NOMO-1 treated with dmso at 0.1 percent for 144 hours (cell line): ENCODE data around the gene HVCN1.
A peak's percentile ranks its signal among the peaks of the same experiment; 100 is the strongest.
"Not testable (repeated sequence)": the region's sequence is repeated elsewhere in the genome, so short reads cannot be mapped to it uniquely, and the experiment has no call there.

ENCODE experiments used
- DNase-seq: peaks from one replicate; lab custom pipeline; 2025; ENCODE audit not compliant: unreplicated experiment; lab: John Stamatoyannopoulos, UW

The HVCN1 gene

DNA sequence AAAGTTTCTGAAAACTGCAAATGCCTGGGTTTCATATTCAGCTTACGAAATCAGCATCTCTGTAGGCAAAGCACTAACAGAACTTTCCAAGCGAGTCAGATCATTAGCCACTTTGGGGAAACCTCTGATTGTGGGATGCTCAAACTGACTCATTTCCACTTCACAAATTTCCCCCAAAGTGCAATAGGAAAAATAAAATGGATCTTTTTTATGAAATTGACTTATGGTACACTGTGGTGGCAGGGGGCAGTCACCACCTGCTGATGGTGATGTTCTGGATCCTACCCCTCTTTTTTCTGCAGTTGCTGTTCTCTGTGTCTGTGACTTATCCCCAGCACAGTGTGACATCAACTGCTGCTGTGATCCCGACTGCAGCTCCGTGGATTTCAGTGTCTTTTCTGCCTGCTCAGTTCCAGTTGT is 69.4 kb downstream of the HVCN1 start:
- DNase-seq: no peak

DNA sequence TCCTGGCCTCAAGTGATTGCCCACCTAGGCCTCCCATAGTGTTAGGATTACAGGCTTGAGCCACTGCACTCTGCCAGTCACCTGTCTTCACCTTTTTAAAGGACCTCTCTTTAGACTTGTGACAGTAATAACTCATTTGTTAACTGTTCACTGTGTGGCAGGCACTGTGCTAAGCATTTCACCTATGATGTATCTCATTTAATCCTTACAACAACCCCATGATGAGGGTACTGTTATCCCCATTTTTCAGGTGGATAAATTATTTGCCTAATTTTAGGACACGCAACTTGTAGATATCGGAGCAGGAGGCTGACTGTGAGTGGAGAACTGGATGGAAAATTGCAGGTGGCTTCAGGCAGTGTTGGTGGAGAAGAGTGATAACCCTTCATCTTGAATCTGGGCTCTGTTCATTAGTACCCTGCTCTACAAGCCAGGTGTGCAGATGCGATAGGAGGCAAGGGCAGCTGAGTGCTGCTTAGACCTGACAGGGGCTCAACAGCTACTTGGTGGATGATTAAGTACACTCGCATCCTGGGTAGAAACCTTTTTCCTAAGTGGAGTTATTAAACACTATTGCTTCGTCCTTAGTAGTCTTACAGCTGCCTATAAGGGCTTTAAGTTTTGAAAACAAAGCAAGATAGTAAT is 72.3 kb downstream of the HVCN1 start:
- DNase-seq: no peak

DNA sequence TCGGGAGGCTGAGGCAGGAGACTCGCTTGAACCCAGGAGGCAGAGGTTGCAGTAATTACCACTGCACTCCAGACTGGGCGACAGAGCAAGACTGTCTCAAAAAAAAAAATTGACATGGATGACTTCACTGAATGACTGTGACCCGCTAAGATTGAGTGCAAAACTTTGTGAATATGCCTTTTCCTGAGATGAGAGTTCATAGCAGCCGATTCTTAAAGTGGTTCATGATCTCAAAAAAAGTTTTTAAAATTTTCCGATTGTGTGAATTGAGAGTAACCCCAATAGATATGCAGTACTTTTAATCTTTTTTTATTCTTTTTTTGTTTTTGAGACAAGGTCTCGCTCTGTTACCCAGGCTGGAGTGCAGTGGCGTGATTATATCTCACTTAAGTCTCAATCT is 73.7 kb downstream of the HVCN1 start:
- DNase-seq: no peak

DNA sequence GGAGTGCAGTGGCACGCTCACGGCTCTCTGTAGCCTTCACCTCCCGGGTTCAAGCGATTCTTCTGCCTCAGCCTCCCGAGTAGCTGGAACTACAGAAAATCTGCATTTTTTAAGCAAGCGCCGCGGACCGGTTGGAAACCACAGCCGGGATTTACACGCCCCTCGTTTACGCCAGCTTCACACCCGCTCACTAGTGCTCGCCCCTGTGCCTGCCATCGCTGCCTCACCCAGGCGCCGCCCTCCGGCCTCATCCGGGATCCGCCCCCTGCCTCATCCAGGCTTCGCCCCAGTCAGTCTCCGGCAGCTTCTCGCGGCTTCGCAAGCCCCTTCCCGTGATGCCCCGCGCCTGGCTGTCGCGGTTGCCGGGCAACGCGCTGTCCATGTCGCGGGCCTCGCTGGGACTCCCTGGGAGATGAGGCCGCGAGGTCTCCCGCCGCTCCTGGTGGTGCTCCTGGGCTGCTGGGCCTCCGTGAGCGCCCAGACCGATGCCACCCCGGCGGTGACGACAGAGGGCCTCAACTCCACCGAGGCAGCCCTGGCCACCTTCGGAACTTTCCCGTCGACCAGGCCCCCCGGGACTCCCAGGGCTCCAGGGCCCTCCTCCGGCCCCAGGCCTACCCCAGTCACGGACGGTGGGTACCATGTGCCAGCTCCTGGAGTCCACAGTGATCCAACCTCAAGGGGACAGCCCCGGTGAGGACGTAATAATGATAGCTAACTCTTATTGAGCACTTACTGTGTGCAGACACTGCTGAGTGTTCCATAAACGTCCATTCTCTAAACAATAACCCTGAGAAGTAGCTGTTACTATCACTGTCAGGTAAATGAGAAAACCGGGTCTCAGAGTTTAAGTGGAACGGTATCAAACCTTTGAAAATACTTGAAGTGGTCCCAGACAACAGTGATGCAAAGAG is 74.9 kb downstream of the HVCN1 start, which contains the start of gene TCTN1:
Gene TCTN1, plus strand, starts transcription at position 359 of the 914 bp plus-strand sequence. Its CDS starts 54 bp downstream, at position 413.
- peak; percentile 98 for DNase-seq

DNA sequence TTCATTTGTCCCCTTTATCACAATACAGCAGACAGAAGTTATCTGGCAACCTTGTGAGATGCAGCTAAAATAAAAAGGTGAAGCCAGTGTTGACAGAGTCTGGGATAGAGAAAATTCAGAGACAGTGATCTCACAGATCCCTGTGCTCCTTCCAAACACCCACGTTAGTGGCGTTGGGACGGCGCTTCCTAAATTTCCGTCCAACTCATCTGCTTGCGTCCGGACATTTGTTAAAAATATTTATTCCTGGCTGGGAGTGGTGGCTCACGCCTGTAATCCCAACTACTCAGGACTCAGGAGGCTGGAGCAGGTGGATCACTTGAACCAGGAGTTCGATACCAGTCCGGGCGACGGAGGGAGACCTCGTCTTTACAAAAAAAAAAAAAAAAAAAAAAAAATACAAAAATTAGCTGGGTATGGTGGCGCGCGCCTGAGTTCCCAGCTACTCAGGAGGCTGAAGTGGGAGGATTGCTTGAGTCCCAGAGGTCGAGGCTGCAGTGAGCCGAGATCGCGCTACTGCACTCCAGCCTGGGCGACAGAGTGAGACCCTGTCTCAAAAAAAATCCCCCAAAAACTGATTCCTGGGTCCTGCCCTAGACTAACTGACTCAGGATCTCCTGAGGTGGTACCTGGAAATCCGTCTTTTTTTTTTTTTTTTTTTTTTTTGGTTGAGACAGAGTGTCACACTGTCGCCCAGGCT is 75.7 kb downstream of the HVCN1 start:
- no peak for DNase-seq

DNA sequence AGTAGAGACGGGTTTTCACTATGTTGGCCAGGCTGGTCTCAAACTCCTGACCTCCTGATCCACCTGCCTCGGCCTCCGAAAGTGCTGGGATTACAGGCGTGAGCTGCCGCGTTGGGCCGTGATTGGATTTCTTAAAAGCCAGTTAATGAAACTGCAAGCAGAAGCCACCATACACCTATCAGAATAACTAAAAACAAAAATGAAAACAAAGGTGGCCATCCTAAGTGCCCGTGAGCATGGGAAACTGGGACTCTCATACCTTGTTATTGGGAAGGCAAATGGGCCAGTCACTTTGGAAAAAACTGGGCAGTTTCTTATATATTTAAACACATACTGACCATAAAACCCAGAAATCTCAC is 82.7 kb downstream of the HVCN1 start:
- no peak for DNase-seq

DNA sequence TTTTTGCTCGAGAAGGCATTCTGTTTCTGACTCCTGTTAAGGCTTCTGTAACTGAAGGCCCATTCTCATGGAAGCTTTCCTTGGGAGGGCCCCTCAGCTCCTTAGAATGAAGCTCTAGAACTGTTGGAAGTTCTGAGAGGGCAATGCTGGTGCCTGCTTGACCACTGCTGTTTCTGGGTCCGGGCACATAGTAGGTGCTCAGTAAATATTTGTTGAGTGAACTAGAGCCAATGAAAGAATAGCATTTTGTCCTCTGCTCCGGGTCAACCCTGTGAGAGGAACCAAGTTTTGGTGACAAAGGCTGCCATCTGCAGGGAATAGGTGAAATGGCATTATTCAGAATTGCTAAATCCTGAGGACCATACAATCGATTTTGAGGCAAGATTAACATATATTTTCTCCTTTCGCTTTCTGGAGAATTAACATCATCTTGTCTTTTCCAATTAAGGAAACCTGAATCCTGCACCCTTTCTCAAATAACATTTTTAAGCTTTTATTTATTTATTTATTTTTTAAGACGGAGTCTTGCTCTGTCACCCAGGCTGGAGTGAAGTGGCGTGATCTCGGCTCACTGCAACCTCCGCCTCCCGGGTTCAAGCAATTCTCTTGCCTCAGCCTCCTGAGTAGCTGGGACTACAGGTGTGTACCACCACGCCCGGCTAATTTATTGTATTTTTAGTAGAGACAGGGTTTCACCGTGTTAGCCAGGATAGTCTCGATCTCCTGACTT is 86.7 kb downstream of the HVCN1 start:
- DNase-seq: not testable (repeated sequence)

DNA sequence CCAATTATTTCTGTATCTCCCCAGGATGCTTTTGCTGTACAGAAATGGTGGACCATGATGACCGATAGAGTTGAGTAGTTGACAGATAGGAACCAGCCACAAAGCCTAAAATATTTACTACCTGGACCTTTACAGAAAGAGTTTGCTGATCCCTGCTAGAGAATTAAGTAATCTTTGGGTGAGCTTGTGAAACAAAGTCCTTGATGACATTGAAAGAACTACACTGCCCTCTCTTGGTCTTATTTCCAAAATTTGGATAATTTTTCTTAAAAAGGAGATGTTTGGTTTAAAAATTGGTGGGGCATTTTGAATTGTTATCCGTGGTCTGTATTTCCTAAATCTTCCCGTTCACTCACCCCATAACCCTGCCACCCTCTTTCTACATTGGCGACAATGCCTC is 88.7 kb downstream of the HVCN1 start:
- no peak for DNase-seq

DNA sequence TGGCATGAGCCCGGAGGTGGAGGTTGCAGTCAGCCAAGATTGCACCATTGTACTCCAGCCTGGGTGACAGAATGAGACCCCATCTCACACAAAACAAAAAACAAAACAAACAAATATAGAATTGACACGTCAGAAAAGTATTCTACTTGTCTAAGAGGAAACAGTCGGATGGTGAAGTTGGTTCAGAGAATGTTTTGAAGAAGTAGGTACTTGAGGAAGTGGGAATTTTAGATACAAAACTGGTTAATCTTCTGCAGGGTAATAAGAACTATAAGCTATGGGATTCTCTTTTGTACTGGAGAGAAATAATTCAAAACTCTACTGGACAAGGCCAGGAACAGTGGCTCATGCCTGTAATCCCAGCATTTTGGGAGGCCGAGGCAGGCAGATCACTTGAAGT is 89.6 kb downstream of the HVCN1 start:
- no peak for DNase-seq
